Smooth muscle cell (in vitro differentiated cells): ENCODE data around the gene SGCG. TPM values are rescaled to one million over a fixed set of nuclear protein-coding genes. Genes with fewer than 3 reads are reported as not detected.
A peak's percentile ranks its signal among the peaks of the same experiment; 100 is the strongest.

Experiments used
- DNase-seq: peaks from one replicate; lab custom pipeline; 2025; ENCODE audit not compliant: unreplicated experiment; lab: John Stamatoyannopoulos, UW
- H2AFZ ChIP-seq: fragments of 200-600 bp; sonication (generic); 2 replicates; pipeline ENCODE4 v1.6.0; 2016; ENCODE audit warnings: antibody characterized with exemption, low read depth, mild to moderate bottlenecking
- H3F3A ChIP-seq: fragments of 200-600 bp; sonication (generic); 2 replicates; pipeline ENCODE4 v1.6.0; 2017; ENCODE audit warnings: antibody characterized with exemption, low read depth
- H3K27ac ChIP-seq: fragments of 200-600 bp; sonication (generic); 2 replicates; pipeline ENCODE4 v1.5.1; 2016; ENCODE audit warnings: low read depth, mild to moderate bottlenecking
- H3K27me3 ChIP-seq: fragments of 200-600 bp; sonication (generic); 2 replicates; pipeline ENCODE4 v1.6.1; 2016; ENCODE audit warnings: low read depth, mild to moderate bottlenecking
- H3K36me3 ChIP-seq: fragments of 200-600 bp; sonication (generic); 2 replicates; pipeline ENCODE4 v1.5.1; 2016; ENCODE audit warnings: low read depth
- H3K4me1 ChIP-seq: fragments of 200-600 bp; sonication (generic); 2 replicates; pipeline ENCODE4 v1.5.1; 2016; ENCODE audit warnings: low read depth
- H3K4me2 ChIP-seq: fragments of 200-600 bp; sonication (generic); 2 replicates; pipeline ENCODE4 v1.6.0; 2016; ENCODE audit warnings: mild to moderate bottlenecking
- H3K4me3 ChIP-seq: fragments of 200-600 bp; sonication (generic); 2 replicates; pipeline ENCODE4 v1.5.1; 2016; ENCODE audit warnings: mild to moderate bottlenecking
- H3K79me2 ChIP-seq: fragments of 200-600 bp; sonication (generic); 2 replicates; pipeline ENCODE4 v1.6.0; 2016; ENCODE audit warnings: low read depth, mild to moderate bottlenecking
- H3K9ac ChIP-seq: fragments of 200-600 bp; sonication (generic); 2 replicates; pipeline ENCODE4 v1.6.0; 2016; ENCODE audit warnings: low read depth
- H3K9me3 ChIP-seq: fragments of 200-600 bp; sonication (generic); replicated peaks from 2 replicates; pipeline ENCODE4 v1.5.1; 2016; ENCODE audit warnings: low read depth
- H4K20me1 ChIP-seq: fragments of 200-600 bp; sonication (generic); 2 replicates; pipeline ENCODE4 v1.6.0; 2016; ENCODE audit warnings: low read depth
- WGBS: methylation state at CpG from one replicate; pipeline ENCODE4 v1.1.7; 2016; ENCODE audit warnings: low lambda C conversion rate; 5-methylcytosine and 5-hydroxymethylcytosine counted together
- polyA plus RNA-seq: library from polyadenylated mRNA; unstranded; fragments of >200 nt; fragmentation: Nextera tagmentation; extraction: Ambion mirVana; gene quantifications from 2 replicates; pipeline ENCODE4 v1.2.1, GENCODE V29; 2016
- total RNA-seq: library from RNA; depleted of rRNA; stranded (reverse); fragments of >200 nt; gene quantifications from 2 replicates; pipeline ENCODE4 v1.2.3, GENCODE V29; 2014
- TF ChIP-seq, protein P1 (sequence below): fragments of 200-600 bp; sonication (generic); IDR thresholded peaks from 2 replicates; pipeline ENCODE4 v1.5.1; 2017; ENCODE audit warnings: borderline replicate concordance, mild to moderate bottlenecking, antibody characterized with exemption; ENCODE audit not compliant: insufficient read depth, poor library complexity, severe bottlenecking

Gene SGCG
- total and polyA plus RNA-seq, 2 experiments from 2014 or later: 2.3 to 5.1 TPM

DNA sequence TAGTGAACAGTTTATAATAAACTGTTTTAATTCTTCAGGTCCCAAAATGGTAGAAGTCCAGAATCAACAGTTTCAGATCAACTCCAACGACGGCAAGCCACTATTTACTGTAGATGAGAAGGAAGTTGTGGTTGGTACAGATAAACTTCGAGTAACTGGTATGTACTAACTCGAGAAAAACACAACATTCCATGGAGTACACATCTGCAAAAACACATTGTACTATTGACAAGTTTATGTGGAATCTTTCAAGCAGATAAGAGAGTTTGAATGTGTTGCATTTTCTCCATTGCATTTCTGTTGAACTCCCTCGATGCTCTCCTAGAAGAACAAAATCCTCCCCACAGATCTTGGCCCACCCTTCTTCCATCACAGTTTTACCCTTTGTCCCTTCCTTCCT, 98.5 kb downstream of the SGCG start:
- Histone ChIP-seq H2AFZ (no peak overlapping the region), H3K9ac (no peak overlapping the region), H4K20me1 (no peaks in the 10 kb centered on the region), H3K27me3 (no peaks in the 10 kb centered on the region), H3K79me2 (no peaks in the 10 kb centered on the region), H3K9me3 (no peaks in the 10 kb centered on the region), H3K36me3 (no peaks in the 10 kb centered on the region), H3K4me2 (no peak overlapping the region), H3K27ac (no peak overlapping the region), H3K4me1 (no peaks in the 10 kb centered on the region), H3F3A (no peaks in the 10 kb centered on the region), H3K4me3 (no peak overlapping the region)
- TF ChIP-seq, protein P1, sequence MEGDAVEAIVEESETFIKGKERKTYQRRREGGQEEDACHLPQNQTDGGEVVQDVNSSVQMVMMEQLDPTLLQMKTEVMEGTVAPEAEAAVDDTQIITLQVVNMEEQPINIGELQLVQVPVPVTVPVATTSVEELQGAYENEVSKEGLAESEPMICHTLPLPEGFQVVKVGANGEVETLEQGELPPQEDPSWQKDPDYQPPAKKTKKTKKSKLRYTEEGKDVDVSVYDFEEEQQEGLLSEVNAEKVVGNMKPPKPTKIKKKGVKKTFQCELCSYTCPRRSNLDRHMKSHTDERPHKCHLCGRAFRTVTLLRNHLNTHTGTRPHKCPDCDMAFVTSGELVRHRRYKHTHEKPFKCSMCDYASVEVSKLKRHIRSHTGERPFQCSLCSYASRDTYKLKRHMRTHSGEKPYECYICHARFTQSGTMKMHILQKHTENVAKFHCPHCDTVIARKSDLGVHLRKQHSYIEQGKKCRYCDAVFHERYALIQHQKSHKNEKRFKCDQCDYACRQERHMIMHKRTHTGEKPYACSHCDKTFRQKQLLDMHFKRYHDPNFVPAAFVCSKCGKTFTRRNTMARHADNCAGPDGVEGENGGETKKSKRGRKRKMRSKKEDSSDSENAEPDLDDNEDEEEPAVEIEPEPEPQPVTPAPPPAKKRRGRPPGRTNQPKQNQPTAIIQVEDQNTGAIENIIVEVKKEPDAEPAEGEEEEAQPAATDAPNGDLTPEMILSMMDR: no peak
- 39% methylated on average over 5 of the region's 5 CpGs for WGBS
- DNase-seq: no peak

DNA sequence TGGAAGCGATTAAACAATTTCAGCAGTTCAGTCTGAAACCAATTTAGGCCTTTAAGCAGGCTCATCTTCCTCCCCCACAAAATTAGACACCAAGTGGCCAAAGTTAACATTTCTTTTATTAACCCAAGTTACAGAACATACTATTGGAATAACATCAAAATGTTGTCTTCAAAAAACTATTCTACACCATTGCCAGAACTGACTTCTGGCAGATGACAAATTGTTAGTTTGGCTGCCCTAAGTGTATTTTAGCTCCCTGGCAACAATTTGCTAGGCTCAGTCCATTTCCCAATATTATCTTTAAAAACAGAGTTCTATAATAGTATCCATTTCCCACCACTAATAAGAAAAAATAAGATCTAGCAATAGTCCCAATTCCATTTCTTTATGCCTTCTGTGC, 107.8 kb downstream of the SGCG start:
- no peaks in the 10 kb centered on the region for H3F3A ChIP-seq
- H2AFZ ChIP-seq: no peak overlapping the region
- H3K4me2 ChIP-seq: no peak overlapping the region
- TF ChIP-seq, protein P1: no peak
- H3K27me3 ChIP-seq: no peaks in the 10 kb centered on the region
- no peaks in the 10 kb centered on the region for H3K4me1 ChIP-seq
- DNase-seq: no peak
- H3K79me2 ChIP-seq: no peaks in the 10 kb centered on the region
- H3K9ac ChIP-seq: no peak overlapping the region
- H3K27ac ChIP-seq: no peak overlapping the region
- no peaks in the 10 kb centered on the region for H3K9me3 ChIP-seq
- 100% methylated on average over 1 of the region's 1 CpG for WGBS
- no peaks in the 10 kb centered on the region for H4K20me1 ChIP-seq
- H3K4me3 ChIP-seq: no peak overlapping the region
- no peaks in the 10 kb centered on the region for H3K36me3 ChIP-seq

DNA sequence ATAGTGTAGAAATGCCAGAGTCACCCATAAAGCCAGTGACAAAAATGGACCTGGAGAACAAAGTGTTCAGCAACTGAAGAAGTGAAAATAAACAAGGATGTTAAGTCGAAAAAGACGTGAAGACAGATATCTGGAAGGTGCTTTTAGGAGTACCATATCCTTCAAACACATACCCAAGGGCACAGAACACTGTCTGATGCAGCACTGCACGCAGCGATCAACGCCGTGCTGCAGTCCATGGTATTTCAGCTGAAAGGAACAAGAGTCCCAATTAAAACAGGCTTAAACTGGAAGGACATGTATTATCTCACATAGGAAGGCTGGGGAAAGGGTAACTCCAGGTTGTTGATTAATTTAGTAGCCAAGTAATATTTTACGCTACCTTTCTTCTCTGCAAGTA, 108.2 kb downstream of the SGCG start:
- no peaks in the 10 kb centered on the region for H3K9me3 ChIP-seq
- WGBS: 79% methylated on average over 7 of the region's 7 CpGs
- H4K20me1 ChIP-seq: no peaks in the 10 kb centered on the region
- TF ChIP-seq, protein P1: no peak
- no peaks in the 10 kb centered on the region for H3K27me3 ChIP-seq
- H3K79me2 ChIP-seq: no peaks in the 10 kb centered on the region
- H2AFZ ChIP-seq: no peak overlapping the region
- H3K4me1 ChIP-seq: no peaks in the 10 kb centered on the region
- H3K9ac ChIP-seq: no peak overlapping the region
- no peaks in the 10 kb centered on the region for H3K36me3 ChIP-seq
- no peak for DNase-seq
- H3K27ac ChIP-seq: no peak overlapping the region
- H3K4me3 ChIP-seq: no peak overlapping the region
- no peaks in the 10 kb centered on the region for H3F3A ChIP-seq
- no peak overlapping the region for H3K4me2 ChIP-seq

DNA sequence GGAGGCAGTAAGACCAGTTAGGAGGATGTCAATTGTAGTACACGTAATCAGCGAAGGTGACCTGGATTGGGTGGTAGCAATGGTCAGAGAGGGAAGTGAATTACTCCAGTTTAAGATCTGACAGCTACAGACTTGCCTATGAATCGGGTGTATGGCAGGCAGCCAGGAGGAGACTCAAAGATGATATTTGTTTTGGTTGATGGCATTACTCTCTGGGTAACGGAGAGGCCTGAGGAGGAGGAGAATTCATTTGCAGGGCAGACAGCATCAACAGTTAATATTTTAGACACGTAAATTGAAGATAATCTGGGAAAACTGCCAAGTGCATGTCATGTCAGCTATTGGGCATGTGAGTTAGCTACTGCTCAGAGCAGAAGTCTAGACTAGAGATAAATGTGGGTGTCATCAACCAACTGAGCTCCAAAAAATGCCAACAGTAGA, 109.2 kb downstream of the SGCG start:
- H3K9me3 ChIP-seq: no peaks in the 10 kb centered on the region
- WGBS: 67% methylated on average over 5 of the region's 5 CpGs
- no peak overlapping the region for H2AFZ ChIP-seq
- H3K4me3 ChIP-seq: no peak overlapping the region
- no peaks in the 10 kb centered on the region for H3K36me3 ChIP-seq
- no peaks in the 10 kb centered on the region for H4K20me1 ChIP-seq
- no peaks in the 10 kb centered on the region for H3K4me1 ChIP-seq
- no peak for DNase-seq
- H3K27ac ChIP-seq: peak overlapping the region; percentile 36
- TF ChIP-seq, protein P1: no peak
- H3K27me3 ChIP-seq: no peaks in the 10 kb centered on the region
- no peaks in the 10 kb centered on the region for H3F3A ChIP-seq
- H3K4me2 ChIP-seq: no peak overlapping the region
- H3K79me2 ChIP-seq: no peaks in the 10 kb centered on the region
- H3K9ac ChIP-seq: no peak overlapping the region
